Lung (tissue), 12 donors: ENCODE data around the gene LIMS2. TPM values are rescaled to one million over a fixed set of nuclear protein-coding genes. Genes with fewer than 3 reads are reported as not detected.
A peak's percentile ranks its signal among the peaks of the same experiment; 100 is the strongest.

Source experiments
- ATAC-seq: fragments of 200-7000 bp; cut with Tn5 transposase; one replicate; pipeline ENCODE4 v1.9.1; 2020; ENCODE audit warnings: moderate number of reproducible peaks; ENCODE audit not compliant: insufficient read depth, low FRiP score
- DNase-seq, 3 donors: peaks; one replicate each; pipeline ENCODE4 v3.0.0-alpha.2; 2013 to 2017
- H3K27ac ChIP-seq, 2 donors: one replicate each; pipeline ENCODE4 v1.5.1; 2013; ENCODE audit warnings: mild to moderate bottlenecking in 2 of 2, moderate library complexity in 2 of 2, control low read depth in 1 of 2, inconsistent platforms in 1 of 2, low read depth in 1 of 2, low read length in 1 of 2
- H3K27me3 ChIP-seq, 3 donors: one replicate each; pipeline ENCODE4 v1.5.1; 2013; ENCODE audit warnings: low read length in 2 of 3; ENCODE audit not compliant: control insufficient read depth in 3 of 3, insufficient read depth in 3 of 3
- H3K36me3 ChIP-seq, 4 donors: one replicate each; pipeline ENCODE4 v1.5.1; 2013; ENCODE audit warnings: low read length in 4 of 4, mild to moderate bottlenecking in 1 of 4, moderate library complexity in 1 of 4; ENCODE audit not compliant: control insufficient read depth in 4 of 4, insufficient read depth in 4 of 4
- H3K4me1 ChIP-seq, 5 donors: one replicate each; pipeline ENCODE4 v1.5.1; 2013; ENCODE audit warnings: low read length in 5 of 5, mild to moderate bottlenecking in 2 of 5, moderate library complexity in 1 of 5; ENCODE audit not compliant: control insufficient read depth in 5 of 5, insufficient read depth in 5 of 5
- H3K4me3 ChIP-seq: one replicate; pipeline ENCODE4 v1.5.1; 2013; ENCODE audit warnings: mild to moderate bottlenecking, control low read depth, moderate library complexity
- H3K9ac ChIP-seq, 2 donors: one replicate each; pipeline ENCODE4 v1.5.1; 2013; ENCODE audit warnings: low read length in 2 of 2, control low read depth in 1 of 2; ENCODE audit not compliant: insufficient read depth in 1 of 2
- H3K9me3 ChIP-seq, 4 donors: one replicate each; pipeline ENCODE4 v1.5.1; 2013; ENCODE audit warnings: low read length in 3 of 4, mild to moderate bottlenecking in 1 of 4, moderate library complexity in 1 of 4; ENCODE audit not compliant: control insufficient read depth in 4 of 4, insufficient read depth in 3 of 4
- WGBS, 2 donors: extraction: QIAGEN DNeasy Blood & Tissue Kit; methylation state at CpG; one replicate each; pipeline ENCODE4 v1.1.7; 2013; 5-methylcytosine and 5-hydroxymethylcytosine counted together
- polyA plus RNA-seq, 2 donors: library from polyadenylated mRNA; stranded (reverse); fragments of 200-250 nt; gene quantifications; one replicate each; pipeline ENCODE4 v1.2.1, GENCODE V29; 2013
- total RNA-seq, 2 donors: library from RNA; depleted of rRNA in 1 of 2; stranded (reverse); fragments of >200 nt in 1 of 2; gene quantifications; one replicate each; pipeline ENCODE4 v1.2.1, GENCODE V29; 2014 to 2021
- TF ChIP-seq, protein P1 (sequence below): IDR thresholded peaks from 2 replicates; pipeline ENCODE4 v1.5.1; 2012; ENCODE audit warnings: mild to moderate bottlenecking; ENCODE audit errors: control extremely low read depth, extremely low read depth
- donor health status: control.
- donor health status: control.
- donor health status: Bipolar disorder and iron deficiency.
- donor health status: healthy.
- donor health status: DM: yes; HTN: yes; CAD: no.

Gene LIMS2
- total and polyA plus RNA-seq, 4 donors = 22.2 to 138 (median 80.4) TPM

DNA sequence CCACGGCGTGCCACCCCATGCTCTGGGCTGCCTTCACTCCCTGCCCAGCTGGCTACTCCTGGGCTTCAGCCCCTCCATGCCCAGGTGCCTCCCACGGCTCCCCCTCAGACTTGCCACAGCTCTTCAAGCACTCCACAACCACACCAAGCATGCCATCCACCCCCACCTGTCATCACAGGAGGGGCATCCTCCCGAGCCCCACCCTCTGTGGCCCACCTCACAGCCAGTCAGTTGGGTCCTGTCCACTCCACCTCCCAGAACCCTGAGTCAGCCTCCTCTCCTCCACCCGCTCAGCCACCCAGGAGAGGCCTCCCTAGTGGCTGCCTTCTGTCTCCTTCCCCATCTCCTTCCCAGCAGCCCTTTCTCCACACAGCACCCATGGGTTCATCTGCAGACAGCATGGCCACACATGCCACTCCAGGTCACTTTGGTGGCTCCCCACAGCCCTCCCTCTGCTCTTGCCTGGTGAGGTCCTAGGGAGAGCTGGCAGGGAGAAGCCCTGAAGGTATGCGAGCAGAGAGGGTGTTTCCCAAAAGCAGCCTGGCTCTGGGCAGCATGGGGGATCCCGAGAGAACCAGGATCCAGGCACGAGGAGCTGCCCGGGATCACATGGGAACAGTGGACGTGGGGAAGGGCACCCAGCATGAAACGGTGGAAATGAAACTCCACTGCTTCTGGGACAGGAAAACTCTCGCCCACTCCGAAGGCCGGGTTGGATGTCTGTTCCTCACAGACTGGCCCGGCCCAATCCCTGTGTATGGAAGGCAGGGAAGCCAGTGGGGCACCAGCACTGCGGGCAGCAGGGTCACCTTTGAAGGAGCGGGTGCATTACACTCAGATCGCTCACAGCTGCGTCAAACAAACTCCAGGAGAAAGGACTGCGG lies 2.7 kb downstream of the LIMS2 start:
- Histone ChIP-seq H3K9me3 (no peaks in the 10 kb centered on the region), H3K36me3 (no peaks in the 10 kb centered on the region), H3K27me3 (peaks cover 0 to 15% (median 13%) of the 10 kb centered on the region in 3 donors), H3K27ac (peak overlapping the region; percentile 82 to 99), H3K4me3 (peak overlapping the region; percentile 34), H3K4me1 (peaks cover 0 to 13% (median 0%) of the 10 kb centered on the region in 5 donors), H3K9ac (no peak overlapping the region)
- ATAC-seq (no peak), DNase-seq (peak in 1 of 3 donors; percentile 9)
- 68 to 81% methylated on average over 20 of the region's 20 CpGs for WGBS, 2 donors
- TF ChIP-seq, protein P1, sequence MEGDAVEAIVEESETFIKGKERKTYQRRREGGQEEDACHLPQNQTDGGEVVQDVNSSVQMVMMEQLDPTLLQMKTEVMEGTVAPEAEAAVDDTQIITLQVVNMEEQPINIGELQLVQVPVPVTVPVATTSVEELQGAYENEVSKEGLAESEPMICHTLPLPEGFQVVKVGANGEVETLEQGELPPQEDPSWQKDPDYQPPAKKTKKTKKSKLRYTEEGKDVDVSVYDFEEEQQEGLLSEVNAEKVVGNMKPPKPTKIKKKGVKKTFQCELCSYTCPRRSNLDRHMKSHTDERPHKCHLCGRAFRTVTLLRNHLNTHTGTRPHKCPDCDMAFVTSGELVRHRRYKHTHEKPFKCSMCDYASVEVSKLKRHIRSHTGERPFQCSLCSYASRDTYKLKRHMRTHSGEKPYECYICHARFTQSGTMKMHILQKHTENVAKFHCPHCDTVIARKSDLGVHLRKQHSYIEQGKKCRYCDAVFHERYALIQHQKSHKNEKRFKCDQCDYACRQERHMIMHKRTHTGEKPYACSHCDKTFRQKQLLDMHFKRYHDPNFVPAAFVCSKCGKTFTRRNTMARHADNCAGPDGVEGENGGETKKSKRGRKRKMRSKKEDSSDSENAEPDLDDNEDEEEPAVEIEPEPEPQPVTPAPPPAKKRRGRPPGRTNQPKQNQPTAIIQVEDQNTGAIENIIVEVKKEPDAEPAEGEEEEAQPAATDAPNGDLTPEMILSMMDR = no peak

DNA sequence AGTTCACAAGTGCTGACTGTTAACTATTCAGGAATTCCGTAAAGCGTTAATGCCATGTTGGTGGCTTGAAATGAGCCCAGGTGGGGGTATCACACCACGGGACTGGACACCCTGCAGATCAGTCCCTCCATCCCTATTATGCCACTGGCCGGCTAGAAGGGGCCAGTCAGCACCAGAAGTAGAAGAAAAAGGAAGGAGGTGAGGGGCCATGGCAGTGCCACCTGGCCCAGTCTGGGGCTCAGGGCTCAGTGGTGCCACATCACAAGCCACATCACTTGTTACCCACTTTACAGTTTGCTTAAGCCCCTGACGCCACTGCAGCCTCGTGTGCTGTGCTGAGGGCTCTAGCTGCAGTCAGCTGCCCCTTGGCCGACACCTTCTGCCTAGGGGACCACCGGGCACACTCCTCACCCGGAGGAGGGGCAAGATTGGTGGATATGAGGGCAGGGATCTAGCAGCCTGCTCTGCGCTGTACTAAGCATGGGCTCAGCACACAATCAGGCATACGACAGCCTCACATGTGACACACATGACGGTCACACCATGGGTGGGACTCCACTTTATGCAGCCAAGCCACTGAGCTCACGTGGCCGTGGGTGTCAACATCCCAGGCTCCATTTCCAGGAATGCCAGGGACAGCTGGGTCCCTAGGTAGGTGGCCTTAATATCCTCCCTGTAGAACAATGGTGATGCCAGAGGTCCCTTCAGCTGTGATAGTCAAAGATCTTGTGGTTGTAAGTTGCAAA lies 3.6 kb downstream of the LIMS2 start:
- no peak for ATAC-seq

DNA sequence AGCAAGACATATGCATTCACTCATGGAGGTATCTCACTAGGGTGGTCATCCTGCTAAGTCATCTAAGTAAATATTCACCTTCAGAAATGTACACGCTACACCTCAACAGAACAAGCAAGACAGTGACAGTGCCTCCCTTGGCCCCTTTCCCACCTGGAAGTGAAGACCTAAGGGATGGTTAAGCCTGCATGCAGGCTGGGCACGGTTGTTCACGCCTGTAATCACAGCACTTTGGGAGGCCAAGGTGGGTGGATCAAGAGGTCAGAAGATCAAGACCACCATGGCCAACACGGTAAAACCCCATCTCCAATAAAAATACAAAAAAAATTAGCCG lies 4.4 kb downstream of the LIMS2 start:
- DNase-seq (peak in 1 of 3 donors; percentile 0), ATAC-seq (no peak)
- Histone ChIP-seq H3K27me3 (peaks cover 0 to 16% (median 4%) of the 10 kb centered on the region in 3 donors), H3K27ac (peak overlapping the region in 1 of 2 donors; percentile 7), H3K4me3 (no peak overlapping the region), H3K36me3 (no peaks in the 10 kb centered on the region), H3K9ac (no peak overlapping the region), H3K9me3 (no peaks in the 10 kb centered on the region), H3K4me1 (peaks cover 0 to 13% (median 7%) of the 10 kb centered on the region in 5 donors)
- 83 to 86% methylated on average over 5 of the region's 5 CpGs for WGBS, 2 donors
- TF ChIP-seq, protein P1 = no peak

More for the DNA sequence above, 3.6 kb downstream of the LIMS2 start:
- TF ChIP-seq, protein P1 = no peak
- H3K36me3 ChIP-seq = no peaks in the 10 kb centered on the region
- peak in 1 of 3 donors; percentile 8 for DNase-seq
- H3K9ac ChIP-seq = no peak overlapping the region
- no peaks in the 10 kb centered on the region for H3K9me3 ChIP-seq
- H3K27ac ChIP-seq = peak overlapping the region; percentile 82 to 99
- WGBS, 2 donors = 72 to 78% methylated on average over 14 of the region's 14 CpGs
- H3K4me1 ChIP-seq = peaks cover 0 to 13% (median 2%) of the 10 kb centered on the region in 5 donors
- peaks cover 0 to 13% (median 8%) of the 10 kb centered on the region in 3 donors for H3K27me3 ChIP-seq
- peak overlapping the region; percentile 5 for H3K4me3 ChIP-seq
